ENCODE data around the gene RPL37A. TPM values are rescaled to one million over a fixed set of nuclear protein-coding genes. Genes with fewer than 3 reads are reported as not detected.

RPL37A gene
- polyA plus RNA-seq, 1 donor from 2014 or later = 1,655 TPM

Other genes with a start within 250 kb of the RPL37A start
- gene MARCHF4, start 126.4 kb upstream of the RPL37A start, polyA plus RNA-seq = 10.1 and 13.0 TPM in 2 replicates
- 7.5 and 14.7 TPM in 2 replicates for gene SMARCAL1, start 86.4 kb upstream of the RPL37A start, polyA plus RNA-seq
- gene IGFBP2, start 134.6 kb downstream of the RPL37A start, polyA plus RNA-seq = 150 and 174 TPM in 2 replicates
- gene IGFBP5, start 196.7 kb downstream of the RPL37A start, polyA plus RNA-seq = 1.6 and 2.1 TPM in 2 replicates

Data from neural cell (in vitro differentiated cells).